ENCODE results near the gene C1orf21. TPM values are rescaled to one million over a fixed set of nuclear protein-coding genes. Genes with fewer than 3 reads are reported as not detected.

Gene C1orf21
- total and polyA plus RNA-seq, 2 of the 4 experiments (the other 2 are of a cell fraction) = 6.4 to 9.9 TPM

DNA sequence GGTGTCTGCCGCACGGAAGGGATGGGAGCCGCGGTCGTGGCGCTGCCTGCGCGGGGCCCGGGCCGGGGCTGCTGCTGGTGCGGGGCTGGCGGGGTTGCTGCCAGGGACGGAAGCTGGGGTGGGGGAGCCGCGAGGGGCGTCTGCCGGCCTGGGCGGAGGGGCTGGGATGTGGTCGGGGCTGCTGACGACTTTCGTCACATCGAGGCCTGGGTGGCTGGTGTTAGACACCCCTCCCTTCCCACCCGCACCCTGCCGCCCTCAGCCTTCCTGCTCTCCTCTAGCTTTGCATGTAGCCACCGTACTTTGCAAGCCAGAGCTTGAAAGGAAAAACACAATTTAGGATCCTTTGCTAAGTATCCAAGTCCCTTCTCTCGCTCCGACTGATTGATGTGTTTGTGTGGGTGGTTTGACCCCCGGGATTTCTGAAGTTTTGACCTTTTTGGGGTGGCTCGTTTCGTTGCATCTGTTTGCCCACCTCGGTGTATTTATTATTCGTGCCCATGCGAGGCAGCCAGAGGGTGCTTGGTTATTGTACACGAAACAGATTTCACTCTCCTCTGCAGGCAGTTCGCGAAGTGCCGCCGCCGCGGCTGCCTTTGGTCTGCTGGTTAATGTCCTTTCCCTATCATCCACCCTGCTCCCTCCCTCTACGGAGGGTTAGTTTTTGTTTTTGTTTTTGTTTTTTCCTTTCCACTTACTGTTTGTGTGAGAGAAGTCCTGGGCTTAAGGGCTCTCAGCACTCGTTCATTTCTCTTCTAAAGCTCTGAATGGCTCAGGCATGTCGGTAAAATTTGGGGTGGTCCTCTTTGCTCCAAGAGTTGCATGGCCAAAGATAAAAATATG lies 868 bp downstream of the C1orf21 start:
- intact Hi-C loops (cut with micrococcal nuclease) = loop anchor here (1.0 to 10.0 kb wide), 7 partner anchors 90 to 753 kb away; partner anchors contain the start of gene ARPC5
- Histone ChIP-seq H2AK9ac (replicated peaks; ENCODE audit: low read depth, low read length, poor library complexity) (peak overlapping the region; percentile 83), H3K18ac (ENCODE audit: low read depth, low read length) (peak overlapping the region; percentile 10; the same call in 1 of the 2 replicates), H3K9me3 (ENCODE audit: control insufficient read depth, insufficient read depth, low read length) (no peaks in the 10 kb centered on the region), H2AFZ (replicated peaks; ENCODE audit: low read length, poor library complexity) (peak overlapping the region; percentile 97), H3K14ac (replicated peaks; ENCODE audit: low read depth, low read length) (peak overlapping the region; percentile 79), H3K27ac (ENCODE audit: insufficient read depth, low read length) (peak overlapping the region; percentile 31; the same call in 1 of the 2 replicates), H2BK5ac (ENCODE audit: low read depth, low read length, poor library complexity, severe bottlenecking) (peak overlapping the region; percentile 44), H3K36me3 (ENCODE audit: control insufficient read depth, insufficient read depth, low read length) (no peaks in the 10 kb centered on the region), H3K4ac (ENCODE audit: low read depth, low read length) (peak overlapping the region; percentile 42), H4K8ac (ENCODE audit: low read depth in 2 of 2, low read length in 2 of 2) (peak overlapping the region in 1 of 2 experiments; percentile 23; a peak in 2 of 4 replicates), H4K5ac (ENCODE audit: low read depth, low read length) (no peak overlapping the region), H2BK120ac (ENCODE audit: low read depth, low read length) (peak overlapping the region; percentile 66; the same call in 1 of the 2 replicates), H3K79me1 (ENCODE audit: low read depth in 1 of 2, low read length in 2 of 2) (peaks cover 16 to 38% of the 10 kb centered on the region in 2 experiments; a peak in 3 of 4 replicates), H3K23ac (ENCODE audit: low read depth, low read length) (peak overlapping the region; percentile 89), H3K27me3 (ENCODE audit: control insufficient read depth, insufficient read depth, low read length) (peaks cover 5% of the 10 kb centered on the region; the same call in 1 of the 2 replicates), H3K4me3 (ENCODE audit: insufficient read depth, low read depth, low read length) (peak overlapping the region; percentile 61), H4K20me1 (ENCODE audit: insufficient read depth, low read length) (peaks cover 3% of the 10 kb centered on the region; the same call in 1 of the 2 replicates), H4K91ac (ENCODE audit: insufficient read depth, low read depth, low read length) (0 out of 2 replicates have a peak overlapping the region, but pooled peaks have one; percentile 5), H3K56ac (ENCODE audit: extremely low read depth, insufficient read depth, low read length) (peak overlapping the region; percentile 29; the same call in 1 of the 2 replicates), H3K9me1 (ENCODE audit: insufficient read depth, low read length) (no peaks in the 10 kb centered on the region; the same call in 1 of the 2 replicates), H3K9ac (ENCODE audit: low read depth, low read length) (peak overlapping the region; percentile 53), H3K4me1 (ENCODE audit: control insufficient read depth, insufficient read depth, low read length) (peaks cover 4% of the 10 kb centered on the region; the same call in 1 of the 2 replicates), H3K4me2 (ENCODE audit: low read depth, low read length) (peak overlapping the region; percentile 85), H2BK15ac (ENCODE audit: low read depth, low read length) (peak overlapping the region; percentile 50; the same call in 2 of the 3 replicates), H2AK5ac (ENCODE audit: low read depth, low read length) (no peak overlapping the region), H2BK20ac (ENCODE audit: low read depth, low read length) (peak overlapping the region; percentile 56; the same call in 1 of the 2 replicates)
- 0% methylated on average over 2 of the region's 43 CpGs; no CpG with 5 or more reads in 1 of the 2 experiments for WGBS, 2 experiments (ENCODE audit: extremely low coverage in 2 of 2, insufficient read length in 1 of 2)
- DNase-seq (peak; percentile 28), ATAC-seq (ENCODE audit: low read depth) (peak; percentile 15)
- ChIA-PET CTCF (interaction anchor here (0.7 to 1.3 kb wide), 3 partner anchors 30 to 201 kb away, joined by 3 to 4 read pairs (median 3); no protein-coding TSS in a partner anchor), POLR2A (ENCODE audit: unreplicated experiment) (interaction anchor here (0.6 to 1.1 kb wide), 3 partner anchors 104 to 266 kb away, joined by 4 to 14 read pairs (median 5); no protein-coding TSS in a partner anchor)
- BruUV-seq (replicated peaks) = no TSS peak
- TF ChIP-seq, protein P1, sequence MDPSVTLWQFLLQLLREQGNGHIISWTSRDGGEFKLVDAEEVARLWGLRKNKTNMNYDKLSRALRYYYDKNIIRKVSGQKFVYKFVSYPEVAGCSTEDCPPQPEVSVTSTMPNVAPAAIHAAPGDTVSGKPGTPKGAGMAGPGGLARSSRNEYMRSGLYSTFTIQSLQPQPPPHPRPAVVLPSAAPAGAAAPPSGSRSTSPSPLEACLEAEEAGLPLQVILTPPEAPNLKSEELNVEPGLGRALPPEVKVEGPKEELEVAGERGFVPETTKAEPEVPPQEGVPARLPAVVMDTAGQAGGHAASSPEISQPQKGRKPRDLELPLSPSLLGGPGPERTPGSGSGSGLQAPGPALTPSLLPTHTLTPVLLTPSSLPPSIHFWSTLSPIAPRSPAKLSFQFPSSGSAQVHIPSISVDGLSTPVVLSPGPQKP (IDR thresholded peaks at IDR 0.05; ENCODE audit: borderline replicate concordance, low read depth, low read length) = no peak
- TF ChIP-seq RAD21 (IDR thresholded peaks at IDR 0.05; ENCODE audit: low read length) = 0 out of 2 replicates have a peak, but pooled peaks have one; percentile 17
- dilution Hi-C loops (cut with HindIII; ENCODE audit: low sequenced_read_pairs, unreplicated experiment) = no loop called here
- in situ Hi-C loops (cut with MboI; ENCODE audit: low sequenced_read_pairs) = no loop called here
